SK-N-SH (cell line): ENCODE data around the gene PPIH. TPM values are rescaled to one million over a fixed set of nuclear protein-coding genes. Genes with fewer than 3 reads are reported as not detected.
"Not testable (repeated sequence)": the region's sequence is repeated elsewhere in the genome, so short reads cannot be mapped to it uniquely, and the experiment has no call there.

ENCODE experiments used
- CTCF ChIA-PET: fragments of 300-600, 350-600 bp; formaldehyde crosslinking; extraction: SDS; loops from one replicate; lab custom pipeline; 2021; lab: Yijun Ruan, JAX
- POLR2A ChIA-PET: fragments of 350-600 bp; sonication (Branson Sonifier 250); formaldehyde crosslinking; extraction: SDS; loops from one replicate; lab custom pipeline; 2020; ENCODE audit warnings: antibody characterized with exemption, inconsistent platforms; lab: Yijun Ruan, JAX
- DNase-seq: peaks from one replicate; pipeline ENCODE4 v3.0.0; 2012
- H2AFZ ChIP-seq: fragments of 200-600 bp; sonication (generic); 2 replicates; pipeline ENCODE4 v1.8.1; 2016; ENCODE audit warnings: antibody characterized with exemption, mild to moderate bottlenecking, low read depth
- H3F3A ChIP-seq: fragments of 200-600 bp; sonication (generic); replicated peaks from 2 replicates; pipeline ENCODE3; 2016; ENCODE audit warnings: antibody characterized with exemption, mild to moderate bottlenecking; ENCODE audit not compliant: insufficient read depth
- H3K27ac ChIP-seq, 2 experiments: fragments of 200-500 bp in 1 of 2; fragments of 200-600 bp in 1 of 2; sonication (Bioruptor generic) in 1 of 2; sonication (generic), shearing (Covaris generic) in 1 of 2; 2 replicates each; pipeline versions ENCODE4 v1.5.1 to v1.6.1; 2014 to 2016; ENCODE audit warnings: low read depth in 2 of 2, inconsistent platforms in 1 of 2, low read length in 1 of 2, mild to moderate bottlenecking in 1 of 2, mixed read lengths in 1 of 2
- H3K27me3 ChIP-seq: fragments of 200-600 bp; sonication (generic), shearing (Covaris generic); 2 replicates; pipeline ENCODE4 v1.6.1; 2016; ENCODE audit warnings: mixed run types; ENCODE audit not compliant: insufficient read depth
- H3K36me3 ChIP-seq, 2 experiments: fragments of 200-500 bp in 1 of 2; fragments of 200-600 bp in 1 of 2; sonication (Bioruptor generic) in 1 of 2; sonication (generic) in 1 of 2; replicated peaks in 1 of 2; 2 replicates each; pipeline versions ENCODE3 to v1.5.1; 2014 to 2016; ENCODE audit warnings: low read length in 1 of 2, mild to moderate bottlenecking in 1 of 2; ENCODE audit not compliant: insufficient read depth in 2 of 2, control insufficient read depth in 1 of 2
- H3K4me1 ChIP-seq, 2 experiments: fragments of 200-500 bp in 1 of 2; fragments of 200-600 bp in 1 of 2; sonication (Bioruptor generic) in 1 of 2; sonication (generic), shearing (Covaris generic) in 1 of 2; 2 replicates each; pipeline versions ENCODE4 v1.5.1 to v1.6.1; 2014 to 2016; ENCODE audit warnings: low read depth in 1 of 2, low read length in 1 of 2, mixed run types in 1 of 2; ENCODE audit not compliant: insufficient read depth in 2 of 2, control insufficient read depth in 1 of 2
- H3K4me2 ChIP-seq: fragments of 200-600 bp; sonication (generic), shearing (Covaris generic); 2 replicates; pipeline ENCODE4 v1.6.1; 2017; ENCODE audit warnings: mixed run types
- H3K4me3 ChIP-seq, 2 experiments: fragments of 200-500 bp in 1 of 2; fragments of 200-600 bp in 1 of 2; sonication (Bioruptor generic) in 1 of 2; sonication (generic), shearing (Covaris generic) in 1 of 2; 2 replicates each; pipeline versions ENCODE4 v1.5.1 to v1.8.1; 2014 to 2016; ENCODE audit warnings: low read depth in 2 of 2, inconsistent platforms in 1 of 2, low read length in 1 of 2, mild to moderate bottlenecking in 1 of 2, mixed read lengths in 1 of 2, moderate library complexity in 1 of 2
- H3K79me2 ChIP-seq: fragments of 200-600 bp; sonication (generic); 2 replicates; pipeline ENCODE4 v1.8.1; 2017; ENCODE audit warnings: mild to moderate bottlenecking; ENCODE audit not compliant: insufficient read depth
- H3K9ac ChIP-seq: fragments of 200-600 bp; sonication (generic); 2 replicates; pipeline ENCODE4 v1.6.1; 2017; ENCODE audit warnings: mixed run types
- H3K9me2 ChIP-seq: fragments of 200-600 bp; sonication (generic); 2 replicates; pipeline ENCODE4 v1.6.1; 2017; ENCODE audit warnings: mixed run types
- H3K9me3 ChIP-seq: fragments of 200-600 bp; sonication (generic); 2 replicates; pipeline ENCODE4 v1.6.1; 2017; ENCODE audit warnings: mixed run types, mild to moderate bottlenecking, moderate library complexity
- H4K20me1 ChIP-seq: fragments of 200-600 bp; sonication (generic); 2 replicates; pipeline ENCODE4 v1.6.1; 2017; ENCODE audit warnings: mild to moderate bottlenecking, mixed run types; ENCODE audit not compliant: insufficient read depth
- EP300 ChIP-seq, 2 experiments: IDR thresholded peaks; 2 replicates each; pipeline versions ENCODE4 v1.4.0 to v1.6.1; 2012; ENCODE audit warnings: borderline replicate concordance in 1 of 2, low read depth in 1 of 2, low read length in 1 of 2
- MXI1 ChIP-seq: IDR thresholded peaks from 2 replicates; pipeline ENCODE4 v1.6.1; 2012; ENCODE audit warnings: mild to moderate bottlenecking, low read depth, low read length, improper control_type of control experiment
- POLR2AphosphoS5 ChIP-seq: IDR thresholded peaks from 2 replicates; pipeline ENCODE4 v1.6.1; 2012; ENCODE audit warnings: low read depth, low read length
- SIN3A ChIP-seq: IDR thresholded peaks from 2 replicates; pipeline ENCODE4 v1.6.1; 2012; ENCODE audit warnings: low read depth, mild to moderate bottlenecking, low read length, moderate library complexity, borderline replicate concordance
- TAF1 ChIP-seq: IDR thresholded peaks from 2 replicates; pipeline ENCODE4 v1.6.1; 2012; ENCODE audit warnings: low read depth, mild to moderate bottlenecking, low read length, moderate library complexity, borderline replicate concordance
- WGBS: methylation state at CpG from one replicate; pipeline ENCODE4 v1.1.6; 2017; ENCODE audit warnings: low lambda C conversion rate; 5-methylcytosine and 5-hydroxymethylcytosine counted together
- polyA plus RNA-seq, 3 experiments: library from polyadenylated mRNA; depleted of rRNA; stranded (reverse); fragments of >200 nt; gene quantifications; 2 replicates each; pipeline ENCODE4 v1.2.3, GENCODE V29; 2012
- TF ChIP-seq, protein P1 (sequence below): fragments of 200-600 bp; sonication (generic); IDR thresholded peaks from 2 replicates; pipeline ENCODE4 v1.6.1; 2017; ENCODE audit warnings: antibody characterized with exemption, mild to moderate bottlenecking, moderate library complexity
- TF ChIP-seq, protein P2 (sequence below): IDR thresholded peaks from 2 replicates; pipeline ENCODE4 v1.4.0; 2012; ENCODE audit warnings: low read depth, borderline replicate concordance
- TF ChIP-seq, protein P3 (sequence below): IDR thresholded peaks from 2 replicates; pipeline ENCODE4 v1.4.0; 2012; ENCODE audit warnings: low read depth

The PPIH gene
- polyA plus RNA-seq, 1 of the 3 experiments (the other 2 are of a cell fraction), result 89.1 TPM

GRCh38 chr1:42682484-42682738 lies 24.2 kb downstream of the PPIH start:
- H3F3A ChIP-seq, H3K27me3 ChIP-seq, H3K9me2 ChIP-seq, H2AFZ ChIP-seq, H3K4me2 ChIP-seq, H3K9me3 ChIP-seq, DNase-seq: not testable (repeated sequence)
- H3K36me3 ChIP-seq, result peaks cover 22 to 35% of the 10 kb centered on the region in 2 experiments
- H3K27ac ChIP-seq, result peak overlapping the region; percentile 79 to 82; a peak in 3 of 4 replicates
- H3K9ac ChIP-seq, result peak overlapping the region; percentile 39; the same call in 1 of the 2 replicates
- peaks cover 57% of the 10 kb centered on the region for H3K79me2 ChIP-seq
- CTCF ChIA-PET, result interaction anchor here (0.9 to 1.9 kb wide), 3 partner anchors 21 to 84 kb away, joined by 3 to 12 read pairs (median 4); no protein-coding TSS in a partner anchor
- H3K4me3 ChIP-seq, result peak overlapping the region; percentile 71 to 92; a peak in 3 of 4 replicates
- TF ChIP-seq TAF1, result peak; percentile 12; the same call in 1 of the 2 replicates
- 0% methylated on average over 1 of the region's 33 CpGs for WGBS
- H3K4me1 ChIP-seq, result peaks cover 10 to 27% of the 10 kb centered on the region in 2 experiments; a peak in 3 of 4 replicates
- POLR2A ChIA-PET, result interaction anchor here (0.9 to 2.4 kb wide), 12 partner anchors 8 to 261 kb away, joined by 3 to 14 read pairs (median 4); partner anchors contain the start of genes C1orf50, CCDC30, P3H1 and PPIH
- peaks cover 44% of the 10 kb centered on the region for H4K20me1 ChIP-seq

DNA sequence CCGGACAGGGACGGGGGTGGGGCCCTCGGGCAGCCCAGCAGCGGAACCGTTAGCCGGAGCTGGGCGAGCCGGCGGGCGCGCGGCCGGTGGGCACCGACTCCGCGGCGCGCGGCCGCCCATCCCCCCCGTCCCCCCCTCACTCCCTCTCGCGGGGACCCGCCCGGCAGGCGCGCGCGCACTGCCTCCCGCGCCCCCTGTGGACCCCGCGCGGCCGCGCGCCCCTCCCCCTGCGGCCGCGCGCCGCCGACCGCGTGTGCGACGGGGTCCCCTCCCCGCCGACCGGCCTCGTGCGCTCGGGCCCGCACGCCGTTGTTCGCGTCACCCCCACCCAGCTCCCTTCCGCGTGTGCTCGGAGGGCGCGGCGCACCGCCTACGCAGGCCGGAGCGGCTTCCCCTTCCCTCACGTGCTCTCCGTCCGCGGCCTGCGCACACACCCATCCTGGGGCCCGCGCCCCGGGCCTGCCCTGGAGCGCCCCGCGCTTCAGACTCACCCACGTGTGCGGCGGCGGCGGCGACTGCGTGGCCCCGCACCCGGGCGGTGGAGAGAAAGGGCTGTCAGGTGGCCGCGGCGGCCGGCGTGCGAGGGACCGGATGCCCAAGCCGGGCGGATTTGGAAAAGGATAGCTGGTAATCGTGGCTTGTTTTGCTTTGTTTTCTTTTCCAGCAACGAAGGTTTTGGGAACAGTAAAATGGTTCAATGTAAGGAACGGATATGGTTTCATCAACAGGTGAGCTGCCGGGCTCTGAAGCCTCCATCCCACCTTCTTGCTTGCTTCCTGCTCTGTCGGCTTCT lies 24.7 kb downstream of the PPIH start:
- CTCF ChIA-PET, result interaction anchor here (0.7 to 1.9 kb wide), 5 partner anchors 22 to 391 kb away, joined by 3 to 12 read pairs (median 3); no protein-coding TSS in a partner anchor
- Histone ChIP-seq H3K9me3 (no peaks in the 10 kb centered on the region), H3K4me3 (peak overlapping the region; percentile 71 to 92), H2AFZ (no peak overlapping the region), H3K9me2 (no peaks in the 10 kb centered on the region), H3F3A (no peaks in the 10 kb centered on the region), H4K20me1 (peaks cover 50% of the 10 kb centered on the region), H3K27me3 (no peaks in the 10 kb centered on the region), H3K79me2 (peaks cover 62% of the 10 kb centered on the region), H3K36me3 (peaks cover 27 to 39% of the 10 kb centered on the region in 2 experiments), H3K9ac (peak overlapping the region; percentile 82), H3K27ac (peak overlapping the region; percentile 79 to 82; a peak in 3 of 4 replicates), H3K4me1 (peaks cover 13 to 28% of the 10 kb centered on the region in 2 experiments; a peak in 3 of 4 replicates), H3K4me2 (peak overlapping the region; percentile 88)
- TF ChIP-seq POLR2AphosphoS5 (0 out of 2 replicates have a peak, but pooled peaks have one; percentile 6), MXI1 (peak; percentile 94), EP300 (IDR thresholded peaks at IDR 0.05; ENCODE audit: borderline replicate concordance in 1 of 2, low read depth in 1 of 2, low read length in 1 of 2) (no peak), SIN3A (peak; percentile 72; the same call in 1 of the 2 replicates)
- TF ChIP-seq, protein P1, sequence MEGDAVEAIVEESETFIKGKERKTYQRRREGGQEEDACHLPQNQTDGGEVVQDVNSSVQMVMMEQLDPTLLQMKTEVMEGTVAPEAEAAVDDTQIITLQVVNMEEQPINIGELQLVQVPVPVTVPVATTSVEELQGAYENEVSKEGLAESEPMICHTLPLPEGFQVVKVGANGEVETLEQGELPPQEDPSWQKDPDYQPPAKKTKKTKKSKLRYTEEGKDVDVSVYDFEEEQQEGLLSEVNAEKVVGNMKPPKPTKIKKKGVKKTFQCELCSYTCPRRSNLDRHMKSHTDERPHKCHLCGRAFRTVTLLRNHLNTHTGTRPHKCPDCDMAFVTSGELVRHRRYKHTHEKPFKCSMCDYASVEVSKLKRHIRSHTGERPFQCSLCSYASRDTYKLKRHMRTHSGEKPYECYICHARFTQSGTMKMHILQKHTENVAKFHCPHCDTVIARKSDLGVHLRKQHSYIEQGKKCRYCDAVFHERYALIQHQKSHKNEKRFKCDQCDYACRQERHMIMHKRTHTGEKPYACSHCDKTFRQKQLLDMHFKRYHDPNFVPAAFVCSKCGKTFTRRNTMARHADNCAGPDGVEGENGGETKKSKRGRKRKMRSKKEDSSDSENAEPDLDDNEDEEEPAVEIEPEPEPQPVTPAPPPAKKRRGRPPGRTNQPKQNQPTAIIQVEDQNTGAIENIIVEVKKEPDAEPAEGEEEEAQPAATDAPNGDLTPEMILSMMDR, result no peak
- TF ChIP-seq, protein P2, sequence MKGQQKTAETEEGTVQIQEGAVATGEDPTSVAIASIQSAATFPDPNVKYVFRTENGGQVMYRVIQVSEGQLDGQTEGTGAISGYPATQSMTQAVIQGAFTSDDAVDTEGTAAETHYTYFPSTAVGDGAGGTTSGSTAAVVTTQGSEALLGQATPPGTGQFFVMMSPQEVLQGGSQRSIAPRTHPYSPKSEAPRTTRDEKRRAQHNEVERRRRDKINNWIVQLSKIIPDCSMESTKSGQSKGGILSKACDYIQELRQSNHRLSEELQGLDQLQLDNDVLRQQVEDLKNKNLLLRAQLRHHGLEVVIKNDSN, result peak; percentile 69
- TF ChIP-seq, protein P3, sequence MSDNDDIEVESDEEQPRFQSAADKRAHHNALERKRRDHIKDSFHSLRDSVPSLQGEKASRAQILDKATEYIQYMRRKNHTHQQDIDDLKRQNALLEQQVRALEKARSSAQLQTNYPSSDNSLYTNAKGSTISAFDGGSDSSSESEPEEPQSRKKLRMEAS, result peak; percentile 42; the same call in 1 of the 2 replicates
- under 1% methylated on average over 23 of the region's 103 CpGs for WGBS
- peak; percentile 91 for DNase-seq
- POLR2A ChIA-PET, result interaction anchor here (0.9 to 2.4 kb wide), 12 partner anchors 8 to 262 kb away, joined by 3 to 14 read pairs (median 4); partner anchors contain the start of genes C1orf50, CCDC30, P3H1 and PPIH
